ENCODE data around the gene SH3TC1.

- TF ChIP-seq CTCF (IDR thresholded peaks at IDR 0.05; ENCODE audit: low read depth, low read length, poor library complexity, severe bottlenecking) (no peak), EZH2phosphoT487 (IDR thresholded peaks at IDR 0.05; ENCODE audit: borderline replicate concordance, low read length) (no peak)
These were observed 88.5 kb downstream of the SH3TC1 start for GRCh38 chr4:8287343-8288280.
